ENCODE data around the gene WDR41.
"Not testable (repeated sequence)": the region's sequence is repeated elsewhere in the genome, so short reads cannot be mapped to it uniquely, and the experiment has no call there.

WDR41 gene

DNA sequence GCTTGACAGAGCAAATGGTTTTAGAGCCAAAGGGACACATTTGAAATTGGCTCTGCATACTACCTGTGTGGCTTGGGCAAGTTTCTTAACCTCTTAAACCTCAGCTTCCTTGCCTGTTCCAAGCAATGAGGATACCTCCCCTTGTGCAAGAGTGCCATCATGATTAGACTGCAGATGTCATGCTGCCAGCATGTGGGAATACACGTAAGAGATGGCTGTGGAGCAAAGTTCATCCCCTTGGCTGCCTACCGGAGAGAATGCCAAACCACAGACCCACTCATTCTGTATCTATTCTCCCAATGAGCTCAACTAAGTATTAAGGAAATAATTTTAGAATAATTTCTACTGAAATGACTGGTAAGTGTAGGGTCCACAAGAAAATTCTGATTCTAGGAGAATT, 101.3 kb downstream of the WDR41 start:
- DNase-seq (ENCODE audit: extremely low read depth, insufficient read length): no peak
- Histone ChIP-seq H3K27me3 (replicated peaks; ENCODE audit: control insufficient read depth, insufficient read depth, low read length) (no peaks in the 10 kb centered on the region), H3K4me3 (replicated peaks; ENCODE audit: low read depth, low read length) (no peak overlapping the region), H3K36me3 (ENCODE audit: control insufficient read depth, insufficient read depth, low read length) (no peaks in the 10 kb centered on the region)
- no peak for TF ChIP-seq CTCF (IDR thresholded peaks at IDR 0.05; ENCODE audit: insufficient read depth, low read length, poor library complexity, severe bottlenecking)

GRCh38 chr5:77390221-77390620, 101.9 kb downstream of the WDR41 start:
- no peak for TF ChIP-seq CTCF (IDR thresholded peaks at IDR 0.05; ENCODE audit: insufficient read depth, low read length, poor library complexity, severe bottlenecking)
- Histone ChIP-seq H3K36me3 (ENCODE audit: control insufficient read depth, insufficient read depth, low read length) (no peaks in the 10 kb centered on the region), H3K27me3 (replicated peaks; ENCODE audit: control insufficient read depth, insufficient read depth, low read length) (no peaks in the 10 kb centered on the region), H3K4me3 (replicated peaks; ENCODE audit: low read depth, low read length) (no peak overlapping the region)
- no peak for DNase-seq (ENCODE audit: extremely low read depth, insufficient read length)

DNA sequence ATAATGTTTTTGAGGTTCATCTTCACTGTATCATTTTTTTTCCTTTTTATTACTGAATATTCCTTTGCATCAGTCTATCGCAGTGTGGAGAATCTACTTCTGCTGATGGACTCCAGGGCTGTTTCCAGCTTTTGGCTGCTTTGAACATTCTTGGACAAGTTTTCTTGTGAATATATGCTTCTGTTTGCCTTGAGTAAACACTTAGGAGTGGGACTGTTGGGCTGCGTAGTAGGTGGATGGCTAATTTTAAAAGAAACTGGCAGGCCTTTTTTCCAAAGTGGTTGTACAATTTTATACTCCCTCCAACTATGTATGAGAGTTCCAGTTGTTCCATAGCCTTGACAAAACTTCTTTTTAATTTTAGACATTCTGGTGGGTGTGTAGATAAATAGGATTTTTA, 102.4 kb downstream of the WDR41 start:
- no peak for TF ChIP-seq CTCF (IDR thresholded peaks at IDR 0.05; ENCODE audit: insufficient read depth, low read length, poor library complexity, severe bottlenecking)
- no peak for DNase-seq (ENCODE audit: extremely low read depth, insufficient read length)
- Histone ChIP-seq H3K4me3 (replicated peaks; ENCODE audit: low read depth, low read length) (no peak overlapping the region), H3K27me3 (replicated peaks; ENCODE audit: control insufficient read depth, insufficient read depth, low read length) (no peaks in the 10 kb centered on the region), H3K36me3 (ENCODE audit: control insufficient read depth, insufficient read depth, low read length) (no peaks in the 10 kb centered on the region)

DNA sequence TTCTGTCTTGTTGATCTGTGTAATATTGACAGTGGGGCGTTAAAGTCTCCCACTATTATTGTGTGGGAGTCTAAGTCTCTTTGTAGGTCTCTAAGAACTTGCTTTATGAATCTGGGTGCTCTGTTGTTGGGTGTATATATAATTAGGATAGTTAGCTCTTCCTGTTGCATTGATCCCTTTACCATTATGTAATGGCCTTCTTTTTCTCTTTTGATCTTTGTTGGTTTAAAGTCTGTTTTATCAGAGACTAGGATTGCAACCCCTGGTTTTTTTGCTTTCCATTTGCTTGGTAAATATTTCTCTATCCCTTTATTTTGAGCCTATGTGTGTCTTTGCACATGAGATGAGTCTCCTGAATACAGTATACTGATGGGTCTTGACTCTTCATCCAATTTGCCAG, 105.8 kb downstream of the WDR41 start:
- not testable (repeated sequence) for H3K36me3 ChIP-seq (ENCODE audit: control insufficient read depth, insufficient read depth, low read length); H3K4me3 ChIP-seq (replicated peaks; ENCODE audit: low read depth, low read length); H3K27me3 ChIP-seq (replicated peaks; ENCODE audit: control insufficient read depth, insufficient read depth, low read length); DNase-seq (ENCODE audit: extremely low read depth, insufficient read length)

DNA sequence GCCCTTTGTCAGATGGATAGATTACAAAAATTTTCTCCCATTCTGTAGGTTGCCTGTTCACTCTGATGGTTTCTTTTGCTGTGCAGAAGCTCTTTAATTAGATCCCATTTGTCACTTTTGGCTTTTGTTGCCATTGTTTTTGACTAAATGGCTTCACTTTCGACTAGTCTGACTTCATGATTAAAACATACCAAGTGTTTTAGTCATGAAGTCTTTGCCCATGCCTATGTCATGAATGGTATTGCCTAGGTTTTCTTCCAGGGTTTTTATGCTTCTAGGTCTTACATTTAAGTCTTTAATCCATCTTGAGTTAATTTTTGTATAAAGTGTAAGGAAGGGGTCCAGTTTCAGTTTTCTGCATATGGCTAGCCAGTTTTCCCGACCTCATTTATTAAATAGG, 108.8 kb downstream of the WDR41 start:
- H3K4me3 ChIP-seq (replicated peaks; ENCODE audit: low read depth, low read length); DNase-seq (ENCODE audit: extremely low read depth, insufficient read length); H3K36me3 ChIP-seq (ENCODE audit: control insufficient read depth, insufficient read depth, low read length); H3K27me3 ChIP-seq (replicated peaks; ENCODE audit: control insufficient read depth, insufficient read depth, low read length): not testable (repeated sequence)

Data from GM06990 (cell line).